HG03571 (cell line): ENCODE results near the gene MPP3.

Source experiments
- ATAC-seq: cut with Tn5 transposase; IDR thresholded peaks from one replicate; pipeline ENCODE4 v1.9.1; 2021; ENCODE audit not compliant: unreplicated experiment

The MPP3 gene

GRCh38 chr17:43832168-43832975, 574 bp downstream of the MPP3 start:
- no peak for ATAC-seq

- no peak for ATAC-seq
These were observed 1.3 kb downstream of the MPP3 start for GRCh38 chr17:43831633-43832032.

GRCh38 chr17:43830510-43831140, 2.3 kb downstream of the MPP3 start:
- ATAC-seq = no peak

- ATAC-seq = no peak
These were observed 3.2 kb downstream of the MPP3 start for GRCh38 chr17:43829738-43830137.

GRCh38 chr17:43827596-43827995, 5.3 kb downstream of the MPP3 start:
- no peak for ATAC-seq

GRCh38 chr17:43826206-43826605, 6.7 kb downstream of the MPP3 start:
- ATAC-seq = no peak

- ATAC-seq = no peak
These were observed 7.4 kb downstream of the MPP3 start for GRCh38 chr17:43825567-43825966.

GRCh38 chr17:43823350-43824084, 9.4 kb downstream of the MPP3 start:
- ATAC-seq = no peak

GRCh38 chr17:43822570-43823190, 10.3 kb downstream of the MPP3 start:
- ATAC-seq = no peak

- no peak for ATAC-seq
These were observed 12.2 kb downstream of the MPP3 start for GRCh38 chr17:43820759-43821158.

- ATAC-seq = no peak
These were observed 14.0 kb downstream of the MPP3 start for GRCh38 chr17:43818966-43819365.

- ATAC-seq = no peak
These were observed 15.1 kb downstream of the MPP3 start for GRCh38 chr17:43817826-43818225.

GRCh38 chr17:43816336-43817320, 16.3 kb downstream of the MPP3 start:
- ATAC-seq = no peak

GRCh38 chr17:43814714-43815113, 18.2 kb downstream of the MPP3 start:
- no peak for ATAC-seq

- ATAC-seq = no peak
These were observed 18.9 kb downstream of the MPP3 start for GRCh38 chr17:43814026-43814425.

GRCh38 chr17:43813386-43813785, 19.6 kb downstream of the MPP3 start:
- no peak for ATAC-seq

GRCh38 chr17:43812396-43813265, 20.3 kb downstream of the MPP3 start:
- ATAC-seq = no peak

GRCh38 chr17:43810823-43811222, 22.1 kb downstream of the MPP3 start:
- ATAC-seq = no peak

- no peak for ATAC-seq
These were observed 22.7 kb downstream of the MPP3 start for GRCh38 chr17:43810226-43810715.
